T1000 (cell line): Measurements from ENCODE around the gene OPALIN.
"Not testable (repeated sequence)": the region's sequence is repeated elsewhere in the genome, so short reads cannot be mapped to it uniquely, and the experiment has no call there.

ENCODE experiments used
- DNase-seq: peaks from one replicate; lab custom pipeline; 2025; ENCODE audit warnings: mixed read lengths; lab: John Stamatoyannopoulos, UW

Gene OPALIN

DNA sequence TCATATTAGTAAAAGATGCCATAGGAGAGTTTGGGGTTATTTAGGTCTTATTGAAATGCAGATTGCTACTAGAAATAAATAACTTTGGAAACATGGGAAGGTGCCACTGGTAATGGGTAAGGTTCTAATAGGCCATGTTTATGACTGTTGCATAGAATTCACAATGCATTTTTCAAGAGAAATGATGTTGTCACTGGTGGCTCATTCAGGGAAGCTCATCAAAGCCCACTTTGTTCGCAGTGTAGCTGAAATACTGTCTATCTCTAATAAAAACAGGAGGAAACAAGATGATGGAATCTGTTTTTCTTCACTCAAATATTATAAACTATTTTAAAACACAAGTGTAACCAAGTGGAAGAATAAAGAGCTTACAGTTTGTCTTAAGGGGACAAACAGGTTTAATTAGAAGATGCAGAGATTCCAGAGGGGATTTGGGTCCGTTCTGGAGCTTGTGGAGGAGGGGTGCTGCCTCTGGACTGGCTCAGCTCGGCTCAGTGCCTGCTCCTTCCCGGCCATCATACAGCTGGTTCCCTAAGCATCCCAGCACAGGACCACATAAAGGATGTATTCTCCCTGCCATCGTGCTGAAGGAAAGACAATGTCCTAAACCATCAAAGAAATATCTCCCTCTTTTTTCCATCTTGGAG is 20.4 kb downstream of the OPALIN start:
- DNase-seq: no peak

DNA sequence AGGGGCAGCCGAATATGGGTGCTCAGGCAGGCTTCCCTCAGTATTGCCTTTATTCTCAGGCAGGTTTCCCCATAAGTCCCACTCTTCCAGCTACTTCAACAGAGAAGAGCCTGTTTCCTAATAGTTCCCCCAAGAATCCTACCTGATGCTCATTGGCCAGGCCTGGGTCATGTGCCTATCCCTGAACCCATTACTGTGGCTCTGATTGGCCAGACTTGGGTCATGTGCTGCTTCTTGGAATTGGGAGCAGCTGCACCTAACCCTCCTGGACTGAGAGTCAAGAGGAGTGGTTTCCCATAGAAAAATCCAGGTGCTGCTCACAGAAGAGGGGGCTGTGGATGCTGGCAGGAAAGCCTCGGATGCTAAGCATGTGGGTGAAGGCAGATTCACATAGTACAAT is 21.7 kb downstream of the OPALIN start:
- DNase-seq: no peak

DNA sequence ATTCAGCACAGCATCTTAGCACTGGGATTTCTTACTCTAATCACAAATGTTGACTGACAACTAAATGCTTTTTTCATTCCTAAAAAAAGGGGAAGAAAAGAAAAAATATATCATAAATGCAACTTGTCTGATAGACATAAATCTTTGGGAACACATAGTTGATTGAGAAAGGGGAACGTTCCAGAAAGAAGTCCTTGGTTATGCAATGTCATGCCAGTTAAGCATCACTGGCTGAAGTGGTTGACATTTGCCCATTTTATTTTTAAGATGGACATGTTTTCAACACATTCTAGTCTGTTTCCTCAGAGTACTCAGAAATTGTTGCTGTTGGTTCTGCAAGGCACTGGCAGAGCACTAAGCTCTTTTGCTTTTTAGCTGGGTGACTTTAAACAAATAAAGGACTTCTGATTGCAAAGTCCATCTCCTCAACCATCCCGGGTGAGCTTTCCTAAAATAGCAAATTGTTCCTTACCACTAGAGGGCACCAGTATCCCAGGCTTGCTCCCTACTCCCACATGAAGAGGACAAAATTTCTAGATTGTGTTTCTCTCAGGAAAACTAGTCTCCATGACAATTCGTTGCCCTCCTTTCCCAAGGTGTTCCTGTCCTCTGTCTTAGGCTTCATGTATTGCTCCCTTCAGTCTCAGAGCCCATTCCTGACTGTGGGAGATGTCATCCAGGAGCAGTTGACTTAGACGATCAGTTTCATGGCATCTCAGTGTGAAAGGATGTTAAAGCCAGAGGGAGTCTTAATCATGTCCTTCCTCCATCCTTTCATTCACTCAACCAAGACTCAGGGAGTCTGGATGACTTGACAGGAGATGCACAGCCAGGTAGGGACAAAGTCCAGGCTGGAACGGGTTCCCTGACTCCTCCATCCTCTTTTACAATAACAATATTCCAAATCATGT is 23.9 kb downstream of the OPALIN start:
- DNase-seq: no peak

DNA sequence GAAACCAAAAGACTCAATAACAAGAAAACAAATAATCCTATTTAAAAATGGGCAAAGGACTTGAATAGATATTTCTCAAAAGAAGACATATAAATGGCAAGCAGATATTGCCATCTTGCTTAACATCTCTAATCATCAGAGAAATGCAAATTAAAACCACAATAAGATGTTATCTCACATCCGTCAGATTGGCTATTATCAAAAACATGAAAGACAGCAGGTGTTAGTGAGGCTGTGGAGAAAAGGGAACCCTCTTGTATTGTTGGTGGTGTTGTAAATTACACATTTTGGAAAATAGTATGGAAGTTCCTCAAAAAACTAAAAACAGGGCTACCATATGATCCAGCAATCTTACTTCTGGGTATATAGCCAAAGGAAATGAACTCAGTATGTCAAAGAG is 25.7 kb downstream of the OPALIN start:
- DNase-seq: no peak

DNA sequence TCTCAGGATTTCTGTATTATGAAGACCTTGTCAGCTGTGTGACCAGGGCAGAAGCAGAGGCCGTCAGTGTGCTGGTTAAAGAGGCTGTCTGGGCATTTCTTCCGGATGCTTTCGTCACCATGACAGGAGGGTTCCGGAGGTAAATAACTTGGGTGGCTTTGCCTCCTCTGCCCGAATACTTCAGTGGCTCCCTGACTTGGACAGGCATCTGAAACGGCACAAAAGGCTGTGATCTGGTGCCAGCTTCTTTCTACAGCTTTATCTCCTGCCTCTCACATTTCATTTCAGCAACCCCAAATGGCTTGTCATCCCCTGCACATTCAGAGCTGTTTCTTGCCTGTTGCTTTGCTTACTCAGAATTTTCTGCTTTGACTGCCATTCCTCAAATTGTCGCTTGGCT is 31.3 kb downstream of the OPALIN start:
- no peak for DNase-seq

DNA sequence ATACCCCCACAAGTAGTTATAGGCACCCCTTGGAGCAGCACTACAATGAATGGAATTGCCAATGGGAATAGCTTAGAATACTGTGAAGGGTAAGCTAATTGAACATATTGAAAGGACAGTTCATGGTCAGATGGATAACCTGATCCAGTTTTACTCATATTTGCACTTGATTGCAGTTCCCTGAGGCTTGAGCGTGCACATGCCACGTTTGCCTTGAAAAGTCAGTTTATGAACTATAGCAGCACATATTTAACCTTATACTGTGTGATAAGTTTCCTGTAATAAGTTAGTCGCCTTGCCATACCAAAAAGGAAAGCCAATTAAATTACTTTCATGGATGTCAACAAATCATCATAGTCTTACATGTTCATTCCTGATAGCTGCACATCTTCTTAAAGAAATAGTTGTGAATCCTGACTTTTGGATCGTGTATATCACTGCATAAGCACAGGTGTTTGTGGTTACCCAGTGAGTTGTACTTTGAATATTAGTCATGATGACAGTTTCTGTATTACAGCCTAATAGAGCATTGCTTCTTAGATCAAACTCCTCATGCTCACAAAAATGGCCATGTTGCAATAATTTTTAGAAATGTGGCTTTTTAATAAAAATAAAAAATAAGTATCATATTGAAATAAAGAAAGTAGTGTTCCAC is 33.0 kb downstream of the OPALIN start:
- no peak for DNase-seq

DNA sequence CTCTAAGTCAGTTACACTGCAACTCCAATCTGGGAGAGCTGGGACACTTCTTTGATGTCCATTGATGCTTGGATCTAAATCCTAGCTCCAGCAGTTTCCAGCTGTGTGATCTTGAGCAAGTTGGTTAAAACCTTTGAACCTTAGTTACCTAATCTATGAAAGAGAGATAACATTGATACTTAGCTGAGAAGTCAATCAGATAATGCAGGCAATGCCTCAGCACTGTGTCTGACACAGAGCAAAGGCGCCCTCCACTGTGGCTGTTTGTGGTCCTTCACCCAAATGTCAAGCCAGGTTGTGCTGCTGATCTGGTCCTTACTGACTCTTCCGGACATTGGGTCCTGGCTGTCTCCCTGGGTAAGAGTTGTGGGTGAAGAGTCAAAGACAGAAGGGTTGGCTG is 34.4 kb downstream of the OPALIN start:
- no peak for DNase-seq

DNA sequence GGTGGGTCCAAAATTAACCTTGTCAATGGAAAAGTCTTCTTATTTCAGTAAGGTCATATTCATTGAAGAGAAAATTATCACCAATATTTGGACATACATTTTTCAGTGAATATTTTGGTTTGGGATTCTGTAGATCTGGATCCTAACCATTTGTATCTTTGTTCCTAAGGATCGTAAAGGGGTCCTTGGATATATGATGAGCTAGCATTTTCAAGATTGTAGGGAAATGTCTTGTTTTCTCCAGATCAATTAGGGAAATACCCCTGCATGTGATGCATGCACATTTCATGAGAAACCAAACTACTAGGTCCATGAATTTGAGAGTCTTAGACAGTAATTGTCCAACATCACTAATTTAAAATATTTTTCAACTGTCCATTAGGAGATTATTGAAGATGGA is 36.5 kb downstream of the OPALIN start:
- DNase-seq: no peak

DNA sequence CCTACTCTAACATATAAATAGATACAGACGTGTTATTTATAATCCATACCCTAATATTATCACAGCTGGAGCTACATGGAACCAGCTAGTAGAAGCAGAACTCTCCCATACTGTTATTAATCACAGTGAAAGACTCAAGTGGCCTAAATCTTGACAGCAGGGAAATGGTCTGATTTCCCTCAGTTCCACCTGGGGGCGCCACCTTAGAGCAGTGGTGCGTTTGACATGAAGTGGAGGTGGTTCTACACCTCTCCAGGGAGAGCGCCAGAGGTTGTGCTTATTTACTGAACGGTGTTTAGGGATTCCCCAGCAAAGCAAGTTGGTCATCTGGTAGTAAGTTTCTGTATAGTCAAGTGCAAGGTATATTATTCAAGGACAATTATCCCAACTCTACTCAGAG is 37.0 kb downstream of the OPALIN start:
- no peak for DNase-seq

DNA sequence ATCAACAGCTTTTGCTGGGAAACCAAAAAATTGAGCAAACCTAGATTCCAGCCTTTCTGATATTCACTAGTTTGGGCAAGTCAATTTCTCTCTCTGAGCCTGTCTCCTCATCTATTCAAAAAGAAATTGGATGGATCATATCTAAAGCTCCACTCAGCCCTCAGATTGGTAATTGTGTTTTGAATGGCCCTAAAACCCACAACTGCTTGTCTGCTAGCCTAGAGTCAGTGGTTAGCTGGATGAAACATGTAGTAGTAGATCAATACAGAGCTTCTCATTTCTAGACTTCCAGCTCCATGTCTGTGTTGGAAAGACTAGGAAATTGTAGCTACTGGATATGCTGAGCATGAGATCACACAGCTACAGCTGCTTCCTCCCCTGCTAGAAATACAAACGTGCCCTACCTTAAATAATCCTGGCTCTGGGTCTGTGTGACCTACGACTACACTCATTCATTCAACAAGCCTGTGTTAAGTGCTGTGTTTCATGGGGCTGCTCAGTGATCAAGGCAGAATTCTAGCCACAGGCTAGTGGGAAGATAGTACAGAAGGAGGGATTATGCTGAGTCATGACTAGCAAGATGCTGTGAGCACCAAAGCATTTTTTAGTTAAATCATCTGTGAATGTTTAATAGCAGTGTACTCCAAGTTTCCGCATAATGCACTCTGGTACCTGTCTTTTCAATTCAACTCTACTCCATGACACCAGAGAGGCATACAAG is 38.9 kb downstream of the OPALIN start:
- no peak for DNase-seq

DNA sequence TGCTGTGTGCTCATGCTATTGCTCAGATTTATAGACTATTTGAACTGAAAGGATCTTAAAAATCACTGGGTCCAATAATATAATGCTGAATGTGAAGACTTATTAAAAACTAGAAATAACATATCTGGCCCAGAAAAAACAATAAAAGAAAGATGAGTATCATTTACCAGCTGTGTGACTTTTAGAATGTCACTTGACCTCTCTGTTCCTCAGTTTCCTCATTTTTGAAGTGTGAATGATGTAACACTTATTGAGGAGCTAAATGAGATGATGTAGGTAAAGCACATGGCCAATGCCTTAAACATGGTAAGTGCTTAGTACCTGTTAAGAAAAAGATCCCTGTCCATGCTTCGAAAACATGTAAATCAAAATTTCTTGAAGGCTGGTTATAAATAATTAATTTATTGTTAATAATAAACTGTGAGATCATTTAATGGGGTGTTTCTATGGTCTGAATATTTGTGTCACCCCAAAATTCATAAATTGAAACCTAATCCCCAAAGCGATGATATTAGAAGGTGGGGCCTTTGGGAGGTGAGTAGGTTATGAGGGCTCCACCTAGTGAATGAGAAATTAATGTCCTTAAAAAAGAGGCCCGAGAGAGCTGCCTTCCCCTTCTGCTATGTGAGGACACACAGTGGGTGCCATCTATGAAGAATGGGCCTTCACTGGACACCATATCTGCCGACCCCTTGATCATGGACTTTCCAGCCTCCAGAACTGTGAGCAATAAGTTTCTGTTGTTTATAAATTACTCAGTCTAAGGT is 41.6 kb downstream of the OPALIN start:
- no peak for DNase-seq

DNA sequence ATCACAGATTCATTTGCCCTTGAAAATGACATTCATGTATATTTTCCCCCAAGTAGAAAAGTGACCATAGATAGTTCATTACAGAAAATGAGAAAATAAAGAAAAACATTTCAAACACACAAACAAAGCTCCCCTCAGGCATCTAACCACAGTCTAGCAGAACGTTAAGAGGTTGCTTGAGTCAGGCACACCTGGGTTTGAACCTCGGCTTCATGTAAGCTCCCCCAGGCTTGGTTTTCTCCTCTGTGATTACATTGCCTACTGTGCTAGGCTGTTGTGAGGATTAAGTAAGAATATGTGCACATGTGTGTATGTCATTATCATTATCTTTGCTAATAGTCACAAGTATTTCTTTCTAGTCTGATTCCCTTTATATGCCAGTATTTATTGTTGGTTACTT is 45.5 kb downstream of the OPALIN start:
- no peak for DNase-seq

DNA sequence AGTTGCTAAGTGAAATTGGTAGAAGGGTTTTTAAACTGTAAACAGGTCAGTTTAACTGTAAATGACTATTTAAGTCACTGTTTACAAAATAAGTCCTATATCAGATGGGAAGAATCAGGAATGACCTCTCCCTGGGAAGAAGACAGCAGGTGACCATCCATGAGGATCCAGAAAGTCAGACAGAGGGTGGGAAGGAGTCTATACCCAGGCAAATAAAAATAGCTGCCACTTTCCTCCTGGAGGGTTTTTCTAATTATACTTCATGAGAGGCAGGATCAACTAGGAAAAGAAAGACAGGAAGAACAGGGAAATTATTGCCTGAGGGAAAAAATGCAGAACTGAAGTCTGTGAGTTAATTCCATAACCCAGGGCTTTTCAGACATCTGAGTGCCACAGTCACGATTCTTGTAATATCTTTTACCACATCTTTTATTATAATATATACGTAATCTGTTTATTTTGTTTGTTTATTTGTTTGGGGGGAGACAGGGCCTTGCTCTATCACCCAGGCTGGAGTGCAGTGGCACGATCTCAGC is 47.6 kb downstream of the OPALIN start:
- DNase-seq: no peak

DNA sequence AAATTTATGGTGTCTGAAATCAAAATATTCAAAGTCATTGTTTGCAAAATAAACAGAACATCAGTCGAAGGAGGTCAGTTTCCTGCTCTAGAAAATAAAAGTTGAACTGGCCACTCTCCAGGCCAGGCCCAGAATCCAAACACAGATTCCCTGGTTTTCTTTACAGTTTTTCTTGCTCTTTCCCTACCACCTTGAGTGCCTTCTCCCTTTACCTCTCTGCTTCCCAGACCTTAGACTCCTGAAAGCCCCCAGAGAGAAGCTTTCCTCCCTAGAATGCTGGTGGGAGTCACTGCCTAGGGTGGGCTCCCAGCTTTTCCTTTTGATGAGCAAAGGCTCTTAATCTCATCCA is 48.5 kb downstream of the OPALIN start:
- DNase-seq: no peak

DNA sequence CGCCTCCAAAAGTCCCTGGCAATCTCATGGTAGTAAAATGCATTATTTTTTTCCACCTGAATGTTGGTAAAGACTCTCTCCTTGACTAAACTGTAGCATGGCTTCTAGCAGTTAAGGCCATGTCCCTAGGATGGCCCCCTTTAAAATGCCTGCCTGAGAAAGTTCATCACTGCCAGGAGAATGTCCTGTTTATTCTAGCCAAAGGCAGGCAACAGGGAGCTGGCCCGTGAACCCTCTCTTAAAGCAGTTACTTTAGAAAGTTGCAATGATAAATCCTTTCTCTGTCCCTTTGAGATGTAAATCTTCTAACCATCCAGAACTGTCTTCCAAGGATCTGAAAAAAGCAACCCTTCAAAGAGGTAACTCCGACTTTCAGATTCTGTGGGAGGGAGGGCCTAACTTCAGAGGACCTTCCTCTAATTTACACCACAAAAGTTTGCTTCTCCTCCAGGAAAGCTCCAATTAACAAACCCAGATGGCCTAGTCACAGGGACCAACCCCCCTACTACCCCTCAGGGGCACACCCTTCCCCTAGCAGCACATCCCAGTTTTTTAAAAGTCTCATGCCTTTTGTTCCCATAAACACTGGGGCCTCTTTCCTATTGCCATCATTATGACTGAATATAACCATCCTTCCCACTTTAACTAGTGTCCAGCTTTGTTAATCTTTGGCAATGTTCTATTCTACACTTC is 49.0 kb downstream of the OPALIN start:
- no peak for DNase-seq

DNA sequence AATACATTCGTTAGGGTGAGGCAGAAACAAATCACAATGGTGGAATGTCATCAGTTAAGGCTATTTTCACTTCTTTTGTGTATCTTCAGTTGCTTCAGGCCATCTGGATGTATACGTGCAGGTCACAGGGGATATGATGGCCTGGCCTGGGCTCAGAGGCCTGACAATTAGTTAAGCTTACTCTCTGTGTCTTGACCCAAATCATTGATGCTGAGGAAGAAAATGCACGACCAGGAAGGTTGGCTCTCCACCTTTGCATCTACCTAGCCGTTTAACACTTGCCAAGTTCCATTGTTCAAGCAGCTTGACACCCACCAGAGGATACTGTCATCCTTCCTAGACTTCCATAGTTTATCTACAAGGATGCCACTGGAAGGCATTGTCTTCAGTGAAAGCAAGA is 49.9 kb downstream of the OPALIN start:
- not testable (repeated sequence) for DNase-seq

DNA sequence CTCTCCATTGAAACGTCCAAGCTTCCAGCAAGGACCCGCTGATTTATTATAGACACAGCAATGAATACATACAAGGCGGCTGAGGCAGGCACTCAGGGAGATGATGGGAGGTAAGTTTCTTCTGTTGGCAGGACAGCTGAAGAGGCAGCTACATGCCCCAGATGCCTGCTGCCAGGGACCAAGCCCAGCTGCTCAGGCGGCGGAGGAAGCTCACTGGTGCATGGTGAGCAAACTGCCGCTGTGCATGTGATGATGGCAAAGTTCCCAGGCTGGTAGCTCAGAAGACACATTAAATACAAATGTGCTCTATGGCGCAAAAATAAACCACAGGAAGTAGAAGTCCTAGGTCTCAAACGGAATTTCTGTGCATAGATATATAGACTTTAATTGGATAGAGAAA is 52.3 kb downstream of the OPALIN start:
- DNase-seq: no peak

DNA sequence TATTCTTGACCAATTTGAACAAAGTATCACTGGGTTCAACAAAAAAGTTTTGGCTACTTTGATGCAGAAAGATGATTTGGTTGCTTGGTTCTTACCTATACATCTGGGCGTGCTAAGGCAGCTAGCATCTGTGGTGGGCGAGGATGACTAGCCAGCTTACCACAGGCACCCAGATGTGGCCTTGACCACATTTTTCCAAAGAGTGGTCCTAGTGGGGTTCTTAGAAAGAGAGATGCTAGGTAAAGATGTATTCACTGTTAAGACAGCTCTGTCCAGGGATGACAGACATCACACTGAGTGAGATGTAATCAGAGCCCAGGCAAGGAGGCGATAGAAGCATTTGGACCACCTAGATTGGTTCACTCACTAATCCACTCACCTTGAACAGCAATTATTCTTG is 53.8 kb downstream of the OPALIN start:
- no peak for DNase-seq

DNA sequence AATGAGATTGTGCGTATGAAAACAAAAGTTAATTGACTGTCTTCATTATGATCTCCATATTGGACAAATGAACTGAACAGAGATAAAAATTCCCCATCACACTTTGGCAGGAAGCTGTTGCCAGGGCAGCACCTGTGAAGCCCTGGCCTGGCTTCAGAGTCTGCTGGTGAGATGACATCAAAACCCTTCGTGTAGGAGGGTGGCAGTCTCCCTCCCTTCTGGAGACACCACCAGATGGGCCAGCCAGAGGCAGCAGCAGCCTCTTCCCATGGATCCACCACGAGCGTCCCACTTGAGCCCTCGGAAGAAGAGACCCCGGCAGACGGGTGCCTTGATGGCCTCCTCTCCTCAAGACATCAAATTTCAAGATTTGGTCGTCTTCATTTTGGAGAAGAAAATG is 54.6 kb downstream of the OPALIN start, which contains the start of gene DNTT:
Gene DNTT, plus strand, starts transcription at position 205 of the 400 bp plus-strand sequence. Its CDS starts 64 bp downstream, at position 269.
- no peak for DNase-seq

DNA sequence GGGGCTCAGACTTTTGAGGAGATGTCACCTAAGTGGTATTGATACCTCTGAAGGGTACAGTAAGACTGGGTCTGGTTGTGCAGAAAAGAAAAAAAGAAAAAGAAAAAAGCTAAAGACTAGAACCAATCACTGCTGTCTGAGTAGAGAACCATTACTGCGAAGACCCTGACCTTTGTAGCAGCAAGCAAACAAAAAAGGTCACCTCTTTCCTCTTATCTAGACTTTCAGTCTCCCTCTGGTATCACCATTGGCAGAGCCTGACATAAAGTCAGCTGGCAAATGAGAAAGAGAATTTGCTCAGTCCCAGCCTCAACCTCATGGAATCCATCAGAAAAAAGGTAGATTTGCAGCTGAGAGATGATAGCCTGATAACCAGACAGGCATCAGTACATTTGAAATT is 57.2 kb downstream of the OPALIN start:
- DNase-seq: no peak

DNA sequence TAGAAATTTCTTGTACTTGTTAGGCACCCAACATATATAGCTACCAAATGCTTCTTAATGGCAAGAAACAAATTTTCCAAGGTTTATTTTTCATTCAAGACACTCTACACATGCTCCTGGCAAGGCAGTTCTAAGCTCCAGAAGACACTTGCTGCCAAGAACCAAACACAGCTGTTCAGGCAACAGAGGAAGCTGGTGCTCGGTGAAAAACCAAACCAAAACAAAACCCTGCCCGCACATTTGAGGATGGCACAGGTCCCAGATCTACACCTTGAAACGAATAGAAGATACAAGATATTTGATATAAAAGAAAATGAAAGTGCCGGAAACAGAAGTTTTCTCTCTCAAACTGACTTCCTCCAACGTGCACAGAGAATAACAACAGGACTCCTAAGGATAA is 59.4 kb downstream of the OPALIN start:
- no peak for DNase-seq
